Activated CD4-positive, alpha-beta T cell treated with anti-CD3 and anti-CD28 coated beads, Interleukin-2, amount 50 U/mL, for 24 hours (primary cell): ENCODE results near the gene CDY2A.
"Not testable (repeated sequence)": the region's sequence is repeated elsewhere in the genome, so short reads cannot be mapped to it uniquely, and the experiment has no call there.

Experiments used
- DNase-seq, 2 donors: peaks; one replicate each; pipeline ENCODE4 v3.0.0-alpha.2; 2020; ENCODE audit warnings: low read depth in 1 of 2, low spot score in 1 of 2

Gene CDY2A

GRCh38 chrY:18025487-18025886 lies at the start of gene CDY2A:
CDY2A (plus strand) TSS chrY:18025787; CDS start chrY:18026115, 328 bp downstream.
- DNase-seq: not testable (repeated sequence)

DNA sequence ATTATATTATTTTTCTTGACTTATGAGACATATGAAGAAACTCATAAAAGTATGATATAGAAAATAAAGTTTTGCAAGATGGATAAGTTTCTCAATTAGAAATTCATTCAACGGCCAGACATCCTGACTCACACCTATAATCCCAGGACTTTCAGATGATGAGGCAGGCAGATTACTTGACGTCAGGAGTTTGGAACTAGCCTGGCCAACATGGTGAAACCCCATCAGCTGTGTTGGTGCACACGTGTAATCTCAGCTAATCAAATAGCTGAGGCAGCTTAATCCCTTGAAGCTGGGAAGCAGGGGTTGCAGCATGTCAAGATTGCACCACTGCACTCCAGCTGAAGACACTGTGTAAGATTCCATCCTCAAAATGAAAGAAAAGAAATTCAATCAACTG lies 28.0 kb upstream of the CDY2A start:
- not testable (repeated sequence) for DNase-seq

DNA sequence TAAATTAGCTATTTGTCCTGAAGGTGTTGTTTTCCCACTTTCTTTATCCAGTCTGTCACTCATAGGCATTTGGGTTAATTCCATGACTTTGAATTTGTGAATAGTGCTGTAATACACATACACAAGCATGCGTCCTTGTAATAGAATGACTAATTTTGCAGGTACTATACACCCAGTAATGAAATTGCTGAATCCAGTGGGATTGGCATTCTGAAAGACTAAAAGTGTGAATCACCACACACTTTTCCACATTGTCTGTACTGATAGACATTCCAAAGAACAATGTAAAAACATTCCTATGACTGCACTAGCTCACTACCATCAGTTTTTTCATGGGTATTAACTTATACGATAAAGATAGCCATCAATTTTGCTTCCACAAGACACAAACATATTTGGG lies 27.3 kb upstream of the CDY2A start:
- not testable (repeated sequence) for DNase-seq

DNA sequence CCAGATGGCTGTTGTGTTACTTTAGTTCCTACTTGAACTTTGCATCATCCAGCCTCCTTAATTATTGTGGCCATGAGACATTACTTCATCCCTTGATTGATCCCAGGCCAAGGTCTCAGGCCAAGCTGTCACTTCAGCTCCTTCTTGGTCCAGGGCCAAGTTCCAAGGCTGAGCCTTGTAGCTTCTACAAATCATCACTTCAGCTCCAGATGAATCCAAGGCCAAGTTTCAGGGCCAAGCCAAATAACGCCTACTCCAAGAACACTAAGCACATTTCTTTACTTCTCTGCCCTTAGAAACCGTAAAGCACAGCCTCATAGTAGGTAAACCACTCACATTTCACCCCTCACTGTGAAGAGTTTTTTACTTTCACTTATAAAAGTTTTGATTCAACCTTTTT lies 1.7 kb upstream of the CDY2A start:
- not testable (repeated sequence) for DNase-seq

DNA sequence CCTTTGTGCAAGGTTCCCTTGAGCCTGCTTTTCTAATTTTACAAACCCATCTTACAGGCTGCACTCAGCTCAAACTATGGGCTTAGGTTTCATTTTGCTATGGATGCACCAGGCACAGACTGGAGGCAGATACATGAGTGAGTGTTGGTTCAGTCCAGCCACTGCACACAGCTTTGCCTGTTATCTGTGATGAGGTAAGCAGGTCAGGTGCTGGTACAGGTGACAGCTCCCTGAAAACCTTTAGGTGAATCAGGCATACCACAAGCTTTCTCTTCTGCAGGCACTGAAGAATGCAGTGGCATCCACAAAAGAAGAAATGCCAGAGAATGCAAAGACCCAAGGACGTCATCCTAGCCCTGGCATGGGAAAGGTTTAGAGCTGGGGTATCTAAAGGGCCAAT lies 3.3 kb downstream of the CDY2A start:
- DNase-seq: not testable (repeated sequence)

DNA sequence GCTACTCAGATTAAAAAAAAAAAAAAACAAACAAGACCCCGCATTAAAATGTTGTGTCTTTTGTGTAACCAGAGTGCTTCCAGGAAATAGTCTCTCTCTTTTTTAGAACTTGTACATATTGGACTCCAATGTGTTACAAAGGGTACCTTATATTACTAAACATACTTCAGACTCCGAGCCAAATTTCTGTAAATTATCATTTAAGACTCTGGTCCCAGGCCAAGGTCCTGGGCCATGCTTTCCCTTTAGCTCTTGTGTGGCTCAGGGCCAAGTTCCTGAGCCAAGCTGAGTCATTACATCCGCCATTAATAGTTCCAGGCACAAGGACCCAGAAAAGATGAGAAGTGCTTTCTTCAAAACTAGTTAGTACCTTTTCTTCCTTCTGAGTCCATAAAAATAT lies 4.6 kb downstream of the CDY2A start:
- not testable (repeated sequence) for DNase-seq

GRCh38 chrY:18034100-18034814 lies 8.7 kb downstream of the CDY2A start:
- DNase-seq: not testable (repeated sequence)

- not testable (repeated sequence) for DNase-seq
These were observed 9.3 kb downstream of the CDY2A start for GRCh38 chrY:18034864-18035263.

DNA sequence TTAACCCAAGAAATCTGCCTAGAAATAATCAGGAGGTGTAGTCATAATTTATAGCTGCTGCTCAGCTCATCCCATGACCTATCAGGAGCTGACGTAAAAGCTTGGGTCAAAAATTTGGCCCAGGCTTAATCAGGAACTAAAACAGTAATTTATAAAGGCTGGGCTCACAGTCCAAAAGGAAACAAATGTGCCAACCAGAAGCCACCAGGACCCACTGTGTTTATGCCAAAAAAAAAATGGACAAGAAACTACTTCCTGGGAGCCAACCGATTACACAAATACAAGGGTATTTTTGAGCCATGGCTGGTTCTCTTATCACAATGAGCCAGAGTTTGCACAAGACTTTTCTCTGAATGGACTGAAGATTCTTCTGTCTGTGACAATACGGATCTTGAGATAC lies 19.4 kb downstream of the CDY2A start:
- not testable (repeated sequence) for DNase-seq

- DNase-seq: not testable (repeated sequence)
These were observed 22.8 kb downstream of the CDY2A start for GRCh38 chrY:18048149-18049040.

DNA sequence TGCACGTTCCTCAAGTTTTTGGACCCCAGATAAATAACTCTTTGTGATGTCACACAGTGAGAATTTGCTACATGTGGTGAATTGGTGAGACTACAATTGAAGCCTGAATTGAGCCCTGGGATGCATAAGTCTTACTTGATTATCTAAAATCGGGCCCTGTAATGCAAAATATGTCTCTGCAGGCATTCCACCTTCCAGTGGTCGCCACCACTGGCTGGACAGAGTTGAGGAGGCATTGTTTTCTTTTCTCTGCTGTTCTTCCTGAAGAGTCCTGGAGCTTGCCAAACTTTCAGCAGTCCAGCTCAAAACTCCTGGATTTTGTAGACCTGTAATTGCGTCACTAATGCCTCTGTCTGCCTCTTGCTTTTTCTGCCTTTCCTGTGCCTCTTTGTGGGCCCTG lies 23.5 kb downstream of the CDY2A start:
- DNase-seq: not testable (repeated sequence)

- not testable (repeated sequence) for DNase-seq
These were observed 30.9 kb downstream of the CDY2A start for GRCh38 chrY:18056473-18056872.

DNA sequence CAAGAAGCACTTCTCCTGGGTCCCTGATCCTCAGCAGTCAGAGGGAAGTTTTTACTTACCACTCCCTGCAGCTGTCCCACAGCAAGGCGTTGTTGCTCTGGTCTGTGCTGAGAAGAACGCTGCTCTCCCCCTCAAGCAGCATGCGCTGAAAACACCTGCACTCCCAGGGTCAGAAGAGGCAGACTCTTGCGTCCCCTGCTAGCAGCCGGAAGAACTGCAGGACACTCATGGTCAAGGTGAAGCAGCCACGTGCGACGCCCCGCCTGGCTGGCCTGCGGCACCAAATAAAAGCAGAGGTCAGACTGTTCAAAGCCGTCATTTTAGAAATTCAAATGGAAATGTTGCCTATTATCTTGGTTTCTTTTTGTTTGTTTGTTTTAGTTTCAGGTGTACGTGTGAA lies 47.9 kb downstream of the CDY2A start:
- DNase-seq: not testable (repeated sequence)
